MG63 (cell line): ENCODE measurements around the gene MLX. TPM values are rescaled to one million over a fixed set of nuclear protein-coding genes. Genes with fewer than 3 reads are reported as not detected.
"Not testable (repeated sequence)": the region's sequence is repeated elsewhere in the genome, so short reads cannot be mapped to it uniquely, and the experiment has no call there.

Experiments used
- DNase-seq: peaks from one replicate; pipeline ENCODE4 v3.0.0-alpha.2; 2020
- H3K27me3 ChIP-seq: fragments of 250-450 bp; sonication (Bioruptor Pico); 2 replicates; pipeline ENCODE4 v1.5.1; 2020; ENCODE audit warnings: mild to moderate bottlenecking, moderate library complexity
- H3K36me3 ChIP-seq: fragments of 250-450 bp; sonication (Bioruptor Pico); 2 replicates; pipeline ENCODE4 v1.5.1; 2020; ENCODE audit warnings: mild to moderate bottlenecking, moderate library complexity
- H3K4me3 ChIP-seq: fragments of 250-450 bp; sonication (Bioruptor Pico); 2 replicates; pipeline ENCODE4 v1.5.1; 2020; ENCODE audit warnings: mild to moderate bottlenecking, moderate library complexity
- H3K9me3 ChIP-seq: fragments of 250-450 bp; sonication (Bioruptor Pico); 2 replicates; pipeline ENCODE4 v1.5.1; 2020; ENCODE audit warnings: mild to moderate bottlenecking, moderate library complexity
- total RNA-seq: library from RNA; depleted of rRNA; stranded (reverse); fragments of >200 nt; shearing (Covaris generic); gene quantifications from 2 replicates; pipeline ENCODE4 v1.2.3, GENCODE V29; 2014; ENCODE audit warnings: low replicate concordance

Gene MLX
- total RNA-seq, 1 experiment from 2014 or later: 40.0 TPM

- no peak for DNase-seq
- Histone ChIP-seq H3K4me3 (no peak overlapping the region), H3K9me3 (no peaks in the 10 kb centered on the region), H3K27me3 (no peaks in the 10 kb centered on the region), H3K36me3 (peaks cover 69% of the 10 kb centered on the region)
Observed at GRCh38 chr17:42586514-42587230, 19.8 kb downstream of the MLX start.

GRCh38 chr17:42590886-42591285 lies 24.0 kb downstream of the MLX start:
- no peak for DNase-seq
- Histone ChIP-seq H3K27me3 (no peaks in the 10 kb centered on the region), H3K36me3 (peaks cover 33% of the 10 kb centered on the region), H3K9me3 (no peaks in the 10 kb centered on the region), H3K4me3 (no peak overlapping the region)

- no peaks in the 10 kb centered on the region for H3K27me3 ChIP-seq
- peaks cover 30% of the 10 kb centered on the region for H3K36me3 ChIP-seq
- no peaks in the 10 kb centered on the region for H3K9me3 ChIP-seq
- H3K4me3 ChIP-seq: no peak overlapping the region
- DNase-seq: no peak
Observed at GRCh38 chr17:42591411-42591810, 24.5 kb downstream of the MLX start.

GRCh38 chr17:42596386-42596785 lies 29.5 kb downstream of the MLX start:
- Histone ChIP-seq H3K27me3 (no peaks in the 10 kb centered on the region), H3K36me3 (no peaks in the 10 kb centered on the region; the same call in none of the 2 replicates), H3K9me3 (no peaks in the 10 kb centered on the region), H3K4me3 (no peak overlapping the region)
- no peak for DNase-seq

GRCh38 chr17:42598905-42599304 lies 32.0 kb downstream of the MLX start:
- Histone ChIP-seq H3K9me3 (no peaks in the 10 kb centered on the region), H3K36me3 (peaks cover 5% of the 10 kb centered on the region), H3K4me3 (no peak overlapping the region), H3K27me3 (no peaks in the 10 kb centered on the region)
- no peak for DNase-seq

- Histone ChIP-seq H3K9me3 (no peaks in the 10 kb centered on the region), H3K27me3 (no peaks in the 10 kb centered on the region), H3K4me3 (no peak overlapping the region), H3K36me3 (peaks cover 5% of the 10 kb centered on the region)
- DNase-seq: no peak
Observed at GRCh38 chr17:42603318-42603717, 36.4 kb downstream of the MLX start.

- peak overlapping the region; percentile 91 for H3K4me3 ChIP-seq
- no peaks in the 10 kb centered on the region for H3K9me3 ChIP-seq
- no peak for DNase-seq
- H3K27me3 ChIP-seq: no peaks in the 10 kb centered on the region
- peaks cover 29% of the 10 kb centered on the region for H3K36me3 ChIP-seq
Observed at GRCh38 chr17:42607769-42608168, 40.9 kb downstream of the MLX start.

- DNase-seq: no peak
- Histone ChIP-seq H3K9me3 (no peaks in the 10 kb centered on the region), H3K4me3 (peak overlapping the region; percentile 91), H3K27me3 (no peaks in the 10 kb centered on the region), H3K36me3 (peaks cover 32% of the 10 kb centered on the region)
Observed at GRCh38 chr17:42608305-42609181, 41.6 kb downstream of the MLX start.

- peak; percentile 99 for DNase-seq
- no peaks in the 10 kb centered on the region for H3K27me3 ChIP-seq
- peak within 1 kb of the TSS; percentile 91 for H3K4me3 ChIP-seq
- peaks cover 37% of the 10 kb centered on the region for H3K36me3 ChIP-seq
- no peaks in the 10 kb centered on the region for H3K9me3 ChIP-seq
Observed at GRCh38 chr17:42609182-42609813, 42.4 kb downstream of the MLX start, which contains the start of the genes RETREG3 and TUBG1. TSS of gene RETREG3 (minus strand) at chr17:42609374. CDS start at chr17:42609324, 50 bp downstream. TSS of gene TUBG1 (plus strand) at chr17:42609683. CDS start at chr17:42609738, 55 bp downstream.

- peak; percentile 44 for DNase-seq
- Histone ChIP-seq H3K36me3 (peaks cover 44% of the 10 kb centered on the region), H3K4me3 (peak overlapping the region; percentile 91)
- not testable (repeated sequence) for H3K9me3 ChIP-seq, H3K27me3 ChIP-seq
Observed at GRCh38 chr17:42609814-42610801, 43.2 kb downstream of the MLX start.

- DNase-seq: no peak
- no peaks in the 10 kb centered on the region for H3K27me3 ChIP-seq
- H3K4me3 ChIP-seq: no peak overlapping the region
- H3K9me3 ChIP-seq: no peaks in the 10 kb centered on the region
- peaks cover 54% of the 10 kb centered on the region for H3K36me3 ChIP-seq
Observed at GRCh38 chr17:42612013-42612412, 45.1 kb downstream of the MLX start.

GRCh38 chr17:42613699-42614295 lies 46.9 kb downstream of the MLX start:
- H3K27me3 ChIP-seq: no peaks in the 10 kb centered on the region
- no peak overlapping the region for H3K4me3 ChIP-seq
- no peaks in the 10 kb centered on the region for H3K9me3 ChIP-seq
- no peak for DNase-seq
- peaks cover 54% of the 10 kb centered on the region for H3K36me3 ChIP-seq

- Histone ChIP-seq H3K4me3 (no peak overlapping the region), H3K27me3 (no peaks in the 10 kb centered on the region), H3K9me3 (no peaks in the 10 kb centered on the region), H3K36me3 (peaks cover 27% of the 10 kb centered on the region)
- DNase-seq: no peak
Observed at GRCh38 chr17:42617956-42618431, 51.1 kb downstream of the MLX start.

- H3K9me3 ChIP-seq: no peaks in the 10 kb centered on the region
- no peak overlapping the region for H3K4me3 ChIP-seq
- H3K36me3 ChIP-seq: peaks cover 22% of the 10 kb centered on the region
- no peaks in the 10 kb centered on the region for H3K27me3 ChIP-seq
- DNase-seq: peak; percentile 14
Observed at GRCh38 chr17:42618442-42619150, 51.7 kb downstream of the MLX start.

- H3K4me3 ChIP-seq, H3K9me3 ChIP-seq: not testable (repeated sequence)
Observed at GRCh38 chr17:42621987-42622386, 55.1 kb downstream of the MLX start.

More at GRCh38 chr17:42621987-42622386, 55.1 kb downstream of the MLX start:
- H3K27me3 ChIP-seq, DNase-seq, H3K36me3 ChIP-seq: not testable (repeated sequence)
